ENCODE data around the gene ZNF212.

- TF ChIP-seq POLR2A (IDR thresholded peaks at IDR 0.05; ENCODE audit: low read depth, low read length), result no peak
- TF ChIP-seq CTCF (IDR thresholded peaks at IDR 0.05; ENCODE audit: extremely low read depth in 1 of 2, insufficient read depth in 1 of 2, low read depth in 1 of 2, low read length in 2 of 2), result no peak
- no peak for TF ChIP-seq GATA2 (IDR thresholded peaks at IDR 0.05; ENCODE audit: insufficient read depth, insufficient read length, low read depth, low read length)
- no peak for TF ChIP-seq MAX (IDR thresholded peaks at IDR 0.05; ENCODE audit: insufficient read depth, insufficient read length)
- no peak for TF ChIP-seq POLR2AphosphoS5 (IDR thresholded peaks at IDR 0.05; ENCODE audit: insufficient read depth, low read depth, low read length)
- TF ChIP-seq EZH2 (IDR thresholded peaks at IDR 0.05; ENCODE audit: borderline replicate concordance, low read depth, low read length, severe bottlenecking), result no peak
These were observed 56.9 kb downstream of the ZNF212 start for GRCh38 chr7:149296368-149296767.
